Motor neuron (in vitro differentiated cells): ENCODE data around the gene VGLL4. TPM values are rescaled to one million over a fixed set of nuclear protein-coding genes. Genes with fewer than 3 reads are reported as not detected.
"Not testable (repeated sequence)": the region's sequence is repeated elsewhere in the genome, so short reads cannot be mapped to it uniquely, and the experiment has no call there.

Experiments
- ATAC-seq, 8 experiments: fragments of 200-7000 bp; cut with Tn5 transposase; replicated peaks in 6 of 8; 2 replicates each; pipeline ENCODE4 v1.8.0; 2021; ENCODE audit warnings: mild to moderate bottlenecking in 8 of 8, moderate library complexity in 8 of 8
- H3K27ac ChIP-seq, 2 donors: fragments of 250-450 bp; sonication (Bioruptor Pico); 2 replicates each; pipeline ENCODE4 v1.9.0; 2021; ENCODE audit warnings: antibody characterized with exemption in 2 of 2, mild to moderate bottlenecking in 2 of 2, moderate library complexity in 1 of 2
- H3K4me1 ChIP-seq, 2 donors: fragments of 250-450 bp; sonication (Bioruptor Pico); replicated peaks in 1 of 2; 2 replicates each; pipeline ENCODE4 v1.6.1; 2021; ENCODE audit warnings: antibody characterized with exemption in 2 of 2, mild to moderate bottlenecking in 2 of 2, moderate library complexity in 1 of 2
- H3K4me3 ChIP-seq, 5 donors: fragments of 250-450 bp; sonication (Bioruptor Pico); 2 replicates each; pipeline ENCODE4 v1.9.0; 2021; ENCODE audit warnings: antibody characterized with exemption in 5 of 5, mild to moderate bottlenecking in 5 of 5, moderate library complexity in 4 of 5
- WGBS, 10 experiments: fragments of 450-650 bp; shearing (Covaris generic); methylation state at CpG; one replicate each; pipeline ENCODE4 v1.0.0; 2022; 5-methylcytosine and 5-hydroxymethylcytosine counted together
- in situ Hi-C, 9 experiments: fragments of 400-800 bp; cut with MboI; loops; one replicate each; pipeline ENCODE4 v1.15.0; 2021; ENCODE audit warnings: low sequenced_read_pairs in 9 of 9, low pct_unique_long_range_greater_than_20kb in 2 of 9; ENCODE audit not compliant: unreplicated experiment in 9 of 9
- total RNA-seq, 8 experiments: library from RNA; unstranded; fragments of 300-600 nt; gene quantifications; 2 replicates each; pipeline versions ENCODE4 v1.2.3 to v1.2.4, GENCODE V29; 2022

The VGLL4 gene
- total RNA-seq, 8 experiments from 2014 or later: 23.6 to 98.2 (median 42.4) TPM

DNA sequence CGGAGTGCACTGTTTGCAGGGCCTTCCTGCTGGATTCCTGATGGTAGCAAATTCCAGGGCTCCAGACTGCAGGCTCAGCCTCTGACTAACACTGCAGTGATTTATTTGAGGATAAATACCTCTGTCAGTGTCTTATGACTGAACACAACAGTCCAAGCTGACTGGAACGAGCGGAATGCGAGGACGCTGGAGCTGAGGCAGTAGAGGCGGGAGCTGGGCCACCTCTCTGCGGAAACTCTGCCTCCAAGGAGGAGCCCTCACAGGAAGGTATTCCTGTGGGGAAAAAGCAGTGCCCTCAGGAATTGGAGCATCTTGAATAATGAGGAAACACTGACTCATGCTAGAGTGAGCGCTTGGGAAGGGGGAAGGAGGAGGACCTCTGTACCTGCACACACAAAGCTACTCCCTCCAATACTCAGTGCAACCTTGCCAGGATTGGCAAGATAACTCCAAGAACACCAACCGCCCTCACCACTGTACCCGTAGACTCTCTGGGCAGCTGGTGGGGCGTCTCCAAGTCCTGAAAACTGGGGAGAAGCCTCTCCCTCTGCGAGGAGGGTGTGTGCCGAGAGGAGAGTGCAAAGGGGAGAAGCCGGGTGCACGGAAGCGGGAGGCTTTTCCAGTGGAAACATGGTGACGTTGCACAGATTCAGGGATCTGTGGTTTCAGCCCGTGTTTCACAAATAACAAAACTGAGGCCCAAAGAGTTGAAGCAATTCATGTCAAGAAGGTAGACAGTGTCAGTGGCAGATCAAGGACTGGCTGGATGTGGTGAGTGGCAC lies 43.0 kb downstream of the VGLL4 start:
- H3K4me3 ChIP-seq: no peak overlapping the region
- WGBS, 10 experiments: 3 to 82% (median 45%) methylated on average over 1 to 12 of the region's 18 CpGs; no CpG with 5 or more reads in 1 of the 10 experiments
- peak; percentile 56 to 99 (median 98) for ATAC-seq
- peaks cover 33 to 37% of the 10 kb centered on the region in 2 donors for H3K4me1 ChIP-seq
- in situ Hi-C loops: no loop called here
- H3K27ac ChIP-seq: peak overlapping the region; percentile 53 to 64

DNA sequence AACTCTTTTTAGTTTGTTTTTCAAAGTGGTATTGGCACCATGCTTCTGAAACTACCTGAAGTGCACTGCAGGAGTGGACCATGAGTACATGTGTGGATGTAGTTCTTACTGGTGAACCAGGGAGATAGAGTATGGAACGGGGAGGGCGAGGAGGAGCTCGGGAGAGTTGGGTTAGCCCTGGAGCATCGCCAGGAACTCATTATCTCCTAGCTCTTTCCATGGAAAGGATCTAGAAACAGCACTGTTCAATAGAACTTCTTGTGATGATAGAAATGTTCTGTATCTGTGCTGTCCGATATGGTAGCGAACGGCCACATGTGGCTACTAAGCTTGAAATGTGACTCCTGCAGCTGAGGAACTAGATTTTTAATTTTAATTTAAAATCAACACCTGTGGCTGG lies 47.3 kb downstream of the VGLL4 start:
- Histone ChIP-seq H3K4me1 (peaks cover 43% of the 10 kb centered on the region in 2 donors), H3K27ac (no peak overlapping the region), H3K4me3 (no peak overlapping the region)
- no peak for ATAC-seq
- WGBS, 10 experiments: 87 to 100% (median 100%) methylated on average over 1 to 7 of the region's 7 CpGs; no CpG with 5 or more reads in 3 of the 10 experiments
- in situ Hi-C loops: no loop called here

DNA sequence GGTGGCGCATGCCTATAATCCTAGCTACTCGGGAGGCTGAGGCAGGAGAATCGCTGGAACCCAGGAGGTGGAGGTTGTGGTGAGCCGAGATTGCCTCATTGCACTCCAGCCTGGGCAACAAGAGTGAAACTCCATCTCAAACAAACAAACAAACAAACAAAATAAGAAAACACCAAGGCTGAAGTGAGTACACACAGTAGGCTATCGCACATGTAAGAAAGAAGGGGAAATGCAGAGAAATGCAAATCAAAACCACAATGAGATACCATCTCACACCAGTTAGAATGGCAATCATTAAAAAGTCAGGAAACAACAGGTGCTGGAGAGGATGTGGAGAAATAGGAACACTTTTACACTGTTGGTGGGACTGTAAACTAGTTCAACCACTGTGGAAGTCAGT lies 48.7 kb downstream of the VGLL4 start:
- H3K27ac ChIP-seq, ATAC-seq, in situ Hi-C loops, H3K4me3 ChIP-seq: not testable (repeated sequence)
- peaks cover 44 to 46% of the 10 kb centered on the region in 2 donors for H3K4me1 ChIP-seq
- 70 to 100% (median 100%) methylated on average over 2 to 4 of the region's 5 CpGs; no CpG with 5 or more reads in 6 of the 10 experiments for WGBS, 10 experiments

DNA sequence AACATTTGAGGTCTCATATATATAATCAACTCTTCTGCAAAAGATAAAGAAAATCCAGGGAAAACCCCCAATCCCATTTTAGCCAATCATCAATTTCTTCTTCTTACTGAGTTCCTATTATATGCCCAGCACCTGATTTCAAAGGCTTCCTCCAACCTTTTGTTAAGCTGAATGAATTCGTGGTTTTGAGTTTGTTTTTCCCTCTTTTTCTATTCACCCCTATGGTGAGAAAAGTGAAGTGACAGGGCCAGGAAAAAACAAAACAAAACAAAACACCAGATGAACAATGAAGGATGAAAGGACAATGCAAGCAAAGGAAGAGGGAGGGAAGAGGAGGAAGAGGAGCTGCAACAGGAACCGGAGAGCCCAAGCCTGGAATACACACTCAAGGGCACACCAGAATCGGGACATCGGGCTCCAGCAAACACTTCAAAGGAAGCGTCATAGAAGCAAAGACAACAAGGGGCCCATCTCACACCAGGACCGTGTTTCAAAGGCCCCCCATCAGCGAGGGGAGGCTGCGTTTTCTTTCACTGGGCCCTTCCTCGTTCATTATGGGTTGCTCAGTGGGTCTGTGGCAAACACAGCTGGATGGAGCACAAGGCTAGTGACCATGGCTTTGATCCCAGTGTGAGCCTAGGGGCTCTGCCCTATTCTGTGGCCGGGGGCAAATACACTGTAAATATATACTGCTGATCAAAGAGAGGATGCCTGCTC lies 50.2 kb downstream of the VGLL4 start:
- H3K4me1 ChIP-seq: peaks cover 47 to 52% of the 10 kb centered on the region in 2 donors
- in situ Hi-C loops: no loop called here
- H3K4me3 ChIP-seq: no peak overlapping the region
- H3K27ac ChIP-seq: peak overlapping the region in 1 of 2 donors; percentile 57
- WGBS, 10 experiments: 0 to 100% (median 24%) methylated on average over 2 to 8 of the region's 10 CpGs; no CpG with 5 or more reads in 2 of the 10 experiments
- peak in 1 of 8 experiments; percentile 12 for ATAC-seq

DNA sequence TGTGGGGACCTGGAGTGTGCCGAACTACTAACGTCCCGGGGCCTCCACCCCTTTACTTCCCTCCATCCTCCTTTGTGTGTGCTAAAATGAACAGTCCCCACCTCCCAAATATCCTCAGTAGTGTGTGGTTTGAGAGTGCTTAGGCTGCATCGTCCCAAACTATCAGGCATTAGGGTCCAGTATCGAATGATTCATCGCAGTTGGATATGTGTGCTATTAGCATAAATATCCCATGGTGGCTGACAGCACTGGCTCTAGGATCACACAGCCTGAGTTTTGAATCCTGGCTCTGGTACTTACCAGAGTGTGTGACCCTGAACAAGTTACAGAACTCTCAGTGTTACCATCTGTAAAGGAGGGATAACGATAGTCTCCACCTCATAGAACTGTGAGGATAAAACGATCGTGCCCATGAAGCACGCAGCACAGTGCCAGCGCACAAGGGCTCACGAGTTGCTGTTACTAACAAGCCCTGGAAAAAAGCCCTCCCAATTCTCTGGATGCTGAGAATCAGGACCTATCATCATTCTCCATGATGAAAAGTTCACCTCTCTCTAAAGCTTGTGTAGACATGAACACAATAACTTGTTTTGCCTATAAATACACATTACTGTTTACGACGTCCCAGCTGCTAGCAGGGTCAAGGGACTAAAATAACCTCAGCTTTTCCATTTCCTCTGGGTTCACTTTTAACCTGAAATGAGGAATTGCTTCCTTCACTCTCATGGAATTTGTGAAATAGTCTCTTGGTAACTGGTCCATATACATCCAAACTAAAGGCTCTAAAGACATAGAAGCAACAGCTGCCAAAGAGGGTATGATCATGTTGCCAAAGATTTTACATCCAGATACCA lies 51.0 kb downstream of the VGLL4 start:
- in situ Hi-C loops: no loop called here
- H3K4me3 ChIP-seq: no peak overlapping the region
- H3K4me1 ChIP-seq: peaks cover 47 to 55% of the 10 kb centered on the region in 2 donors
- WGBS, 10 experiments: 20 to 100% (median 51%) methylated on average over 2 to 14 of the region's 14 CpGs; no CpG with 5 or more reads in 2 of the 10 experiments
- peak overlapping the region; percentile 74 to 77 for H3K27ac ChIP-seq
- ATAC-seq: peak; percentile 19 to 85 (median 54)

DNA sequence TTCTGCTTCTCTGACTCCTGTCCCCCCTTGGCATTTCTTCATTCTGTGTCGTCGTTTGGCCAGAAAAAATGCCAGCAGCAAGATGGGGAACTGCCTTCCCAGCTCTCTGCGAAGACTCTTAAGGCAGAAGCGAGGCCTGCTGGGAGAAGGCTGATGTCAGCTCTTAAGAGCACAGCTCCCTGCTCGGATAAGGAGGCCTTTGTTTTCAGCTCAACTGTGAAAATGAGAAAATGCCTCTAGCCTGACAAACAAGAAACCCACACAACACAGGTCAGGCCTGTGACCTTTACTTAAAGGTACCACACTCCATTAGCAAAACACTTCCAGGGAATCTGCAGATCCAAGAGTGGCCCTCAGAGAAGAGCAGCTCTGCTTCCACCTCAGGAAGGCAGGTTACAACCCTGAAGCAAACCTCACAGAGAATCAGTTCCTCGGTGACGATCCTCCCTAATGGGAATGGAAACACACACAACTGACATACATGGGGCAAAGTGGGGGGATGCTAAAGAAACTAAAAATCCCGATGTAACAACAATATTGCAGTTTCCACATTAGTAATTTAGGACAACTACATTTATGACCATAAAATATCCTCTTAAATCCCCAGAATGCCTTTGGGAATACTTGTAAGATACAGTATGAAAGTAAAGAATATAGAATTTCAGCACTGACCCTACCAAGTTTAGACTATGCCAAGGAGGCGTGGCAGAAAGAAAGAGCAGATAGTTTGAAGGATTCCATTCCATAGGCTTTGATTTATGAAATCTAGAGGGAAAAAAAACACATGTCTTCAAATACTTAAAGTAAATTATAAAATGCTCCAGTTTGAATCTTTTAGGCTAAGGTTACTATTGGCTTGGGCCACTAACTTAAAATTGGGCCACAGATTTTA lies 52.1 kb downstream of the VGLL4 start:
- in situ Hi-C loops: no loop called here
- peak; percentile 43 to 96 (median 93) for ATAC-seq
- WGBS, 10 experiments: 7 to 100% (median 57%) methylated on average over 1 to 9 of the region's 9 CpGs; no CpG with 5 or more reads in 1 of the 10 experiments
- Histone ChIP-seq H3K27ac (peak overlapping the region; percentile 74 to 77), H3K4me3 (peak overlapping the region in 1 of 5 donors; percentile 13), H3K4me1 (peaks cover 47 to 55% of the 10 kb centered on the region in 2 donors)

DNA sequence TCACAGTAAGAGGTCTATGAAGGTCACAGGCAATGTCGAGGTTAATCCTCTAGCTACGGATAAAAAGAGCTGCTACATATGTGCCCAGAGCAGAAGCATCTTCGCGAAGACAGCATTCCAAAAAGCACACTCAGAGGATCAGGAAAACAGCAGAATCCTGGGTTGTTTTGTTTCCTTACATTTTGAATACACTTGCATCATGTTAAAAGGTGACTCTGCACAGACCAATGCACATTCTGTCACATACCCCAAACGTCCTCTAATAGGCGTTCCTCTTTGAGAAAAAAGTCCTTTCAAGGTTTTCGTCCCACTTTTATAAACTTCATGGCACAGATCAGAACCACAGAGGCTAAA lies 52.7 kb downstream of the VGLL4 start:
- 0 to 61% (median 23%) methylated on average over 1 to 7 of the region's 7 CpGs; no CpG with 5 or more reads in 2 of the 10 experiments for WGBS, 10 experiments
- H3K4me3 ChIP-seq: peak overlapping the region in 1 of 5 donors; percentile 13
- in situ Hi-C loops: no loop called here
- H3K27ac ChIP-seq: peak overlapping the region; percentile 74 to 77
- peaks cover 47 to 55% of the 10 kb centered on the region in 2 donors for H3K4me1 ChIP-seq
- peak; percentile 12 to 57 (median 42) for ATAC-seq

DNA sequence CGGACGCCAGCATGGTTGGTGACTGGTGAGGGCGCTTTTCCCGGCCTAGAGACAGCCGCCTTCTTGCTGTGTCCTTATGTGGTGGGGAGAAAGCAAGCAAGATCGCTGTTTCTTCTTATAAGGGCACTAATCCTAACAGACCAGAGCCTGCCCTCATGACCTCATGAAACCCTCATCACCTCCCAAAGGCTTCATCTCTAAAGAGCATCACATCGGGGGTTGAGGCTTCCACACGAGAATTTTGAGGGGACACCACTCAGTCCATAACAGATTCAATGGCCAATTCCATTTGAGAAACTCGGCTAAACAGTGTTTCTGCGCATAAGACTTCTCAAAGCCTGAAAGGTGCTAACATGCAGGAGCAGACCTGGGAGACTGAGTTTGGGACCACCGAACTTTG lies 54.0 kb downstream of the VGLL4 start:
- no peak for ATAC-seq
- 50 to 87% (median 67%) methylated on average over 1 to 10 of the region's 11 CpGs; no CpG with 5 or more reads in 5 of the 10 experiments for WGBS, 10 experiments
- in situ Hi-C loops: no loop called here
- H3K4me3 ChIP-seq: no peak overlapping the region
- peaks cover 53 to 58% of the 10 kb centered on the region in 2 donors for H3K4me1 ChIP-seq
- H3K27ac ChIP-seq: peak overlapping the region in 1 of 2 donors; percentile 43

DNA sequence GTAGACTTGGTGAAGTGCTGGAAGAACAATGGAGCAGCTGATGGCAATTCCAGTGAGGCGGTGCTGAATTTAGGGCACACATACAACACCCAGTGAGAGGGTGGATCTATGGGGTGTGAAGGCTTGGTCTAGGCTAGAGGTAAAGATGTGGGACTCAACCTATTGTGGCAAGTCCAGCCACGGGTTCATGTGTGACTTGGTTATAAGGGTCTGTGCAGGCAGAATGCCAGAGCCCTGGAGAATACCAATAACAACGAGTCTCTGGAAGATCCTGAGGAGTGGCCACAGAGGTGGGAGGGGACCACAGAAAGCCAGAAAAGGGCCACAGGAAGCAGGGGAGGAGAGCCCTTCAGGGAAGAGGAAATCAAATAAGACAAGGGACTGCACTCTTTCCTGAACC lies 55.0 kb downstream of the VGLL4 start:
- ATAC-seq: no peak
- Histone ChIP-seq H3K4me3 (no peak overlapping the region), H3K27ac (no peak overlapping the region), H3K4me1 (peaks cover 51 to 57% of the 10 kb centered on the region in 2 donors)
- in situ Hi-C loops: no loop called here
- 33 to 81% (median 68%) methylated on average over 1 to 3 of the region's 3 CpGs; no CpG with 5 or more reads in 2 of the 10 experiments for WGBS, 10 experiments

DNA sequence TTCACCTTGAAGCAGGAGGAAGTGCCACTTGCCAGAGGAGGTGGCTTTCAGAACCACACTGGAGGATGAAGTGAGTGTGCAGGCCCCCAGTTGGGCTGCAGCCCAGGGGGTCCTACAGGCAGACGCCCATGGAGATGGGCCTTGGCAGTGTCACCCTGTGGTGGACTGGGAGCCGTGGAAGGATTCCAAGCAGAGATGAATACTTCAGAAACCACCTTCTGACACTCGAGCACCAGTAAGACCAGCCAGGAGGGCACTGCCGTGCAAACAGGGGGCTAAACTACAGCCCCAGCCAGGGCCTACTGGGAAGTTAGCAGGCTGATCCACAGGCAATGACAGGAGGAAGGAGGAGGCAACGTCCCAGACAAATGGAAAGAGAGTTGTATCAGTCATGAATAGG lies 55.4 kb downstream of the VGLL4 start:
- WGBS, 10 experiments: 40 to 100% (median 73%) methylated on average over 1 to 4 of the region's 5 CpGs; no CpG with 5 or more reads in 3 of the 10 experiments
- peaks cover 51 to 57% of the 10 kb centered on the region in 2 donors for H3K4me1 ChIP-seq
- no peak overlapping the region for H3K4me3 ChIP-seq
- no peak overlapping the region for H3K27ac ChIP-seq
- ATAC-seq: no peak
- in situ Hi-C loops: no loop called here

DNA sequence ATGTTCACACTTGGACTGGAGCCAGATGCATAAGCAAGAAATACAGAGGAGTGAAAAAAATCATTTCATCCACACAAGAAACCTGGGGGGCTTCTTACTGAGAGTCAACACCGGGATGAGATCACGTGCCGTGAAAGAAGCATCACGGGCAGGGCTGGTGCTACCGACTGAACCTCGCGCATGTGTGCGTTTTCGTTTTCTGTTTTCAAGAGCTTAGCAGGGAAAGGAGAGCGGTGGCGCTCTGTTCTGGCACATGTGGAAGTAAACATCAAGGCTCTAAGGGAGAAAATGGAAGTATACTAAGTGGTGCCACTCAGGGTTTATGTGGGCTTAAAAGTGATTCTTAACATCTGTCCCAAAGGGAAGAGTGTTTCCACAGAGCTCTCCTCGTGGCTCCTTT lies 55.9 kb downstream of the VGLL4 start:
- in situ Hi-C loops: no loop called here
- WGBS, 10 experiments: 42 to 100% (median 96%) methylated on average over 3 to 12 of the region's 12 CpGs; no CpG with 5 or more reads in 1 of the 10 experiments
- Histone ChIP-seq H3K27ac (no peak overlapping the region), H3K4me1 (peaks cover 51 to 57% of the 10 kb centered on the region in 2 donors), H3K4me3 (no peak overlapping the region)
- ATAC-seq: no peak

DNA sequence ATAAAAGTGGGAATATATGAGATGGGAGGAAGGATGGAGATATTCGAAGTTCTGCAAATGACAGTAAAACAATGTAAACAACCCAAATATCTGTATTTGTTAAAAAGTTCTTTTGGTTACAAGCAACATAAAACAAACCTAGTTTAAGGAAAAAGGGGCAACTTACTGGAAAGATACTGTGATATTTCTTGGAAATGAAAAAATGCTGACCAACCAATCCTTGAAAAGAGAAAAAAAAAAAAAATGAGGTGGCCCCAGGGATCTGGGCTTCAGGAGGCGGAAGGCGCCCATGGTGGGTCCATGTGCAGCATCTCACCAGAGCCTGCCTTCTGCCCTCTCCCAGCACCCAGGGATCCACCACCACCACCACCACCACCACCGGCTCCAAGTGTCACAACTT lies 59.1 kb downstream of the VGLL4 start:
- Histone ChIP-seq H3K4me1 (peaks cover 42 to 47% of the 10 kb centered on the region in 2 donors), H3K27ac (no peak overlapping the region), H3K4me3 (no peak overlapping the region)
- WGBS, 10 experiments: 40 to 100% (median 96%) methylated on average over 1 to 4 of the region's 4 CpGs; no CpG with 5 or more reads in 1 of the 10 experiments
- ATAC-seq: no peak
- in situ Hi-C loops: no loop called here
